IMR-90 (cell line): Measurements from ENCODE around the gene CACNA1G.

ENCODE experiments used
- CEBPB ChIP-seq: IDR thresholded peaks from 2 replicates; pipeline ENCODE4 v1.6.1; 2012; ENCODE audit warnings: low read depth, low read length, improper control_type of control experiment
- POLR2A ChIP-seq: IDR thresholded peaks from 2 replicates; pipeline ENCODE4 v1.6.1; 2012; ENCODE audit warnings: mild to moderate bottlenecking, low read depth, low read length
- TF ChIP-seq, protein P1 (sequence below): conservative IDR thresholded peaks from 2 replicates; pipeline ENCODE4 v1.5.1; 2012; ENCODE audit warnings: mild to moderate bottlenecking, low read depth, low read length, improper control_type of control experiment

DNA sequence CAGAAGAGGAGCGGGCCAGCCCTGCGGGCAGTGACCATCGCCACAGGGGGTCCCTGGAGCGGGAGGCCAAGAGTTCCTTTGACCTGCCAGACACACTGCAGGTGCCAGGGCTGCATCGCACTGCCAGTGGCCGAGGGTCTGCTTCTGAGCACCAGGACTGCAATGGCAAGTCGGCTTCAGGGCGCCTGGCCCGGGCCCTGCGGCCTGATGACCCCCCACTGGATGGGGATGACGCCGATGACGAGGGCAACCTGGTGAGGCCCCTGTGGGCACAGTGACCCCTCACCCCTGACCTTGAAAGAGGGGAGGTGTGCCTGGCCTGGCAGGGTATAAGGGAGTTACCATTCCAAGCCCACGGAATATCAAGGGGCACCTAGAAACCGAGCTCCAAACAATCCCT, 39.1 kb downstream of the CACNA1G start:
- TF ChIP-seq, protein P1, sequence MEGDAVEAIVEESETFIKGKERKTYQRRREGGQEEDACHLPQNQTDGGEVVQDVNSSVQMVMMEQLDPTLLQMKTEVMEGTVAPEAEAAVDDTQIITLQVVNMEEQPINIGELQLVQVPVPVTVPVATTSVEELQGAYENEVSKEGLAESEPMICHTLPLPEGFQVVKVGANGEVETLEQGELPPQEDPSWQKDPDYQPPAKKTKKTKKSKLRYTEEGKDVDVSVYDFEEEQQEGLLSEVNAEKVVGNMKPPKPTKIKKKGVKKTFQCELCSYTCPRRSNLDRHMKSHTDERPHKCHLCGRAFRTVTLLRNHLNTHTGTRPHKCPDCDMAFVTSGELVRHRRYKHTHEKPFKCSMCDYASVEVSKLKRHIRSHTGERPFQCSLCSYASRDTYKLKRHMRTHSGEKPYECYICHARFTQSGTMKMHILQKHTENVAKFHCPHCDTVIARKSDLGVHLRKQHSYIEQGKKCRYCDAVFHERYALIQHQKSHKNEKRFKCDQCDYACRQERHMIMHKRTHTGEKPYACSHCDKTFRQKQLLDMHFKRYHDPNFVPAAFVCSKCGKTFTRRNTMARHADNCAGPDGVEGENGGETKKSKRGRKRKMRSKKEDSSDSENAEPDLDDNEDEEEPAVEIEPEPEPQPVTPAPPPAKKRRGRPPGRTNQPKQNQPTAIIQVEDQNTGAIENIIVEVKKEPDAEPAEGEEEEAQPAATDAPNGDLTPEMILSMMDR = no peak
- TF ChIP-seq POLR2A (no peak), CEBPB (no peak)
